HUES6 (cell line): Measurements from ENCODE around the gene SPDYE18.
"Not testable (repeated sequence)": the region's sequence is repeated elsewhere in the genome, so short reads cannot be mapped to it uniquely, and the experiment has no call there.

Source experiments
- H3K27ac ChIP-seq: 2 replicates; pipeline ENCODE4 v1.7.0; 2013; ENCODE audit warnings: low read depth, mild to moderate bottlenecking, low read length, inconsistent platforms
- H3K27me3 ChIP-seq: 2 replicates; pipeline ENCODE4 v1.6.1; 2013; ENCODE audit warnings: low read length; ENCODE audit not compliant: control insufficient read depth, insufficient read depth
- H3K36me3 ChIP-seq: 2 replicates; pipeline ENCODE4 v1.6.1; 2013; ENCODE audit warnings: low read length; ENCODE audit not compliant: control insufficient read depth, insufficient read depth
- H3K4me1 ChIP-seq: 2 replicates; pipeline ENCODE4 v1.6.1; 2013; ENCODE audit warnings: low read length; ENCODE audit not compliant: control insufficient read depth, insufficient read depth
- H3K4me3 ChIP-seq: 2 replicates; pipeline ENCODE4 v1.5.1; 2013; ENCODE audit warnings: low read depth, low read length
- H3K9ac ChIP-seq: one replicate; pipeline ENCODE4 v1.6.1; 2013; ENCODE audit warnings: mild to moderate bottlenecking, low read length
- H3K9me3 ChIP-seq: 2 replicates; pipeline ENCODE4 v1.6.1; 2013; ENCODE audit warnings: low read depth, low read length; ENCODE audit not compliant: control insufficient read depth, insufficient read depth

Gene SPDYE18, protein sequence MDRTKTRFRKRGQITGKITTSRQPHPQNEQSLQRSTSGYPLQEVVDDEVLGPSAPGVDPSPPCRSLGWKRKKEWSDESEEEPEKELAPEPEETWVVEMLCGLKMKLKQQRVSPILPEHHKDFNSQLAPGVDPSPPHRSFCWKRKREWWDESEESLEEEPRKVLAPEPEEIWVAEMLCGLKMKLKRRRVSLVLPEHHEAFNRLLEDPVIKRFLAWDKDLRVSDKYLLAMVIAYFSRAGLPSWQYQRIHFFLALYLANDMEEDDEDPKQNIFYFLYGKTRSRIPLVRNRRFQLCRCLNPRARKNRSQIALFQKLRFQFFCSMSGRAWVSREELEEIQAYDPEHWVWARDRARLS

DNA sequence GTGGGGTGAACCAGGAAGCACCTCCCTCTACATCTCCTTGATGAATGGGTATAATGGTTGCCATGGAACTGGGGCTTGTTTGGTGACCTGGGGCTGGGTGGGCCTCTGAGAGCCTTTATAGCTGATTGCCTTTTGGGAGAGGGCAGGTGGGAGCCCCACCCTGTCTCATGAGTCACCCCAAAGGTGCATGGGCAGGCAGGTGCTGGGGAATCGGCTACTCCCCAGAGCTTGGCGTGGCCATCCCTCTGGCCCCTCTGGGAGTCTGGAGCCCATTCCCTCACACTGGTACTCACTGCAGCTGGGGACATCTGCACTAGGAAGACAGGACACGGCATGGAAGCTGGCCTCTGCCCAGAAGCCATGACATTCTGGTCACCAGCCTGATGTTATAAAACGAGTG, at the start of gene SPDYE18:
Gene SPDYE18 (minus strand): TSS at position 2 of the 400 bp plus-strand sequence. CDS start 2,046 bp downstream, outside the sequence.
- H3K9ac ChIP-seq, H3K4me3 ChIP-seq, H3K27me3 ChIP-seq, H3K4me1 ChIP-seq, H3K27ac ChIP-seq, H3K36me3 ChIP-seq, H3K9me3 ChIP-seq: not testable (repeated sequence)

DNA sequence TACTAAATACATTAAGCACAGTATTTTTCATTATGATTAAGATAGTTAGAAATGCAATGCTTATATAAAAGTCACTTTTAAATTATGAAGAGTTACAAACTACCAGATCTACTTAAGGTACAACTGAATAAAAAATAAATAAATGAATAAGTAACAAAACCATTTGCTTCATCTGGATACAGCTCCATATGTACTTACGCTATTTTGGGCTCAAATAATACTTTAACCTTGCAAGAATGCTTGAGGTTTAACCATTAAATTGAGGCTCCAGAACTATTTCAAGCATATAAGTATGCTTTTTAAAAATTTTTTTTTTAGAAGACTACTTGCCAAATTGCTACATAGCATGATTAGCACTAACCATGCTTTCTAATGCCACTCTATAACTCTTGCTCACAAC, 46.0 kb upstream of the SPDYE18 start:
- not testable (repeated sequence) for H3K4me1 ChIP-seq, H3K4me3 ChIP-seq, H3K36me3 ChIP-seq, H3K9me3 ChIP-seq, H3K27me3 ChIP-seq, H3K27ac ChIP-seq, H3K9ac ChIP-seq

DNA sequence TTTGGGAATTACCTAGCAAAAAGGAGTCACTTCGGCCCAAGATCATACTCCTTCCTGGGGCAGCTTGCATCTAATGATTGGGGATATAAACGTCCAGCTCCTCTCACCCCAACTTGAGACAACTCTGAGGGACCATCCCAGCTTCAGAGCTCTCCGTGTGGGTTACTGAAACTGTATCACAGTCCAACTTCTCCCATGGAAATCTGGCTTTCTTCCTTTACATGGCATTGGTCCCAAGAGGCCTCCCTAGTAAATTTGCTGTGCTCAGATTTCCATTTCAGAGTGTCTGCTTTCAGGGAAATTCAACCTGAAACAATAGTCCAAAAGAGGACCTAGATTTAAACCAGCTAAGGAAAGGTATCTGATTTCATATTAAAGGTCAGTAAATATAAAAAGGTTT, 45.3 kb upstream of the SPDYE18 start:
- H3K27me3 ChIP-seq, H3K9me3 ChIP-seq, H3K9ac ChIP-seq, H3K27ac ChIP-seq, H3K4me3 ChIP-seq, H3K36me3 ChIP-seq, H3K4me1 ChIP-seq: not testable (repeated sequence)

DNA sequence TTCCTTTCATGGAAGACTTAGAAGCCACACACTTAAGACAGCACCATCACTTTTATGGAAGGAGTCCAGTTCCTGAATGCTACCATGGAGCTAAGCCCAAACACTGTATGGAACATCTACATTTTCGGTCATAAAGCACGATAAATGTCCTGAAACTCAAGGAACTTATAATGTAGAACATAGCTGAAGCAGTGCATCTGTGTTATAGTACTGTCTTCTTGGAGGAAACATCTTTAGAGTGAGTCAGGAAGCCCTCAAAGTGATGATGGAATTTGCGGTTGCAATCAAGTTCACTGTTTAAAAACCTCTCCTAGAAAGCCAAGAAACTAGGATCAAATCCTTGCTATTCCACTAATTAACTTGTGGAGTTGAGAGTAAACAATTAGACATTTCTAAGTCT, 43.5 kb upstream of the SPDYE18 start:
- not testable (repeated sequence) for H3K4me3 ChIP-seq, H3K27ac ChIP-seq, H3K9ac ChIP-seq, H3K27me3 ChIP-seq, H3K9me3 ChIP-seq, H3K4me1 ChIP-seq, H3K36me3 ChIP-seq

DNA sequence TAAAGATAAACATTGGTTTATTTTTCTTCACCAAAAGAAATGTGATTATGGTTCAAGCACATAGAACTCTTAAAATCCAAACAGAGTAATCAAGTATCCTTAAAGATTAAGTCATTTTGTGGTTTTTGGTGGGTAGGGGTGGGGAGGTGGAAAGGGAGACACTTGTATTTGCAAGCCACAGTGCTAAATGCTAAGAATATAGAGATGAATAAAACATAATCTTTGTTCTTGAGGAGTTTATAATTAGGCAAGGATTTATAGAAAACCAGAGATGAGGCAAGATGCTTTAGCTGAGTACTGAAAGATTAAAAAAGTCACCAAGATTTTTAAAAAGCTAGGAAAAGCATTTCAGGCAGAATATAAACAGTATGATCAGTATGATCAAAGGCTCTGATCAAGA, 40.3 kb upstream of the SPDYE18 start:
- H3K9me3 ChIP-seq = not testable (repeated sequence)

DNA sequence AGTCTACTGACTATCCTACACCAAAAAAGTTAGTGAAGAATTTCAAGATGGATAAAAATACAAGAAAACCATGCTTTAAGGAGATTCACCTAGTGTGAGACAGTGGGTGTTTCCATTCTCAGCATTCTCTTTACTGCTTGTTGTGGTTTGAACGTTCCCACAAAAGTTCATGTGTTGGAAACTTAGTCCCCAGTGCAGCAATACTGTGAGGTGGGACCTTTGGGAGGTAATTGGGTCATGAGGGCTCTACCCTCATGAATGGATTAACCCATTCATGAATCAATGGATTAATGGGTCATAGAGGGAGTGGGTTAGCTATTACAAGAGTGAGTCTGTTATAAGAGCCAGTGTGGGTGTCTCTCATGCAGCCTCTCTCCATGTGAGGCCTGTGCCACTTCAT, 38.8 kb upstream of the SPDYE18 start:
- H3K4me3 ChIP-seq, H3K9me3 ChIP-seq, H3K36me3 ChIP-seq, H3K4me1 ChIP-seq, H3K27ac ChIP-seq, H3K27me3 ChIP-seq, H3K9ac ChIP-seq: not testable (repeated sequence)

More for the DNA sequence above, 40.3 kb upstream of the SPDYE18 start:
- not testable (repeated sequence) for H3K4me3 ChIP-seq, H3K27ac ChIP-seq, H3K36me3 ChIP-seq, H3K4me1 ChIP-seq, H3K9ac ChIP-seq, H3K27me3 ChIP-seq

DNA sequence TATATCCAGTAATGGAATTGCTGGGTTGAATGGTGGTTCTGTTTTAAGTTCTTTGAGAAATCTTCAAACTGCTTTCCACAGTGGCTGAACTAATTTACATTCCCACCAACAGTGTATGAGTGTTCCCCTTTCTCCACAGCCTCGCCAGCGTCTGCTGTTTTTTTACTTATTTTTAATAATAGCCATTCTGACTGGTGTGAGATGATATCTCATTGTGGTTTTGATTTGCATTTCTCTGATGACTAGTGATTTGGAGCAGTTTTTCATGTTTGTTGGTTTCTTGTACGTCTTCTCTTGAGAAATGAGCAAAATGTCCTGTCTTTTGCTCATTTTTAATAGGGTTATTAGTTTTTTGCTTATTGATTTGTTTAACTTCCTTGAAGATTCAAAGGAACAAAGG, 38.1 kb upstream of the SPDYE18 start:
- H3K9me3 ChIP-seq, H3K27me3 ChIP-seq: not testable (repeated sequence)

DNA sequence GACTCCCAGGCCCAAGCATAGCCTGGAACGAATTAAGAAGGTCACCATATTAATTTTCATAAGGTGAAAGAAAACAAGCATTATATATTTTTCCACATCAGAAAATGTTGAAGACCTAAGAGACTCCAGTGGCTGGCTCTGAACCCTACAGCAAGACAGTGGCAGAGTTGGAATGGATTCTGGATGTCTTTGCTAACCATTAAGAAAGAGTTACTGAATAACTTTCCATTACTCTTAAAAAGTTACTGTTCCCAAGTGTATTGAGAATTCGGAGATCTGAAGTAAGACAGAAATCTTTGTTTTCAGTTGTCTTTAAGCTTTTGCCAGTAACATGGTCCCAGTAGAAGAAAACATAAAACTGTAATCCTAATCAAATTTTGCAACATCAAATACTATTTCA, 29.9 kb upstream of the SPDYE18 start:
- not testable (repeated sequence) for H3K9ac ChIP-seq, H3K36me3 ChIP-seq, H3K4me1 ChIP-seq, H3K9me3 ChIP-seq, H3K27me3 ChIP-seq, H3K27ac ChIP-seq, H3K4me3 ChIP-seq

More for the DNA sequence above, 38.1 kb upstream of the SPDYE18 start:
- H3K27ac ChIP-seq, H3K4me1 ChIP-seq, H3K36me3 ChIP-seq, H3K4me3 ChIP-seq, H3K9ac ChIP-seq: not testable (repeated sequence)

DNA sequence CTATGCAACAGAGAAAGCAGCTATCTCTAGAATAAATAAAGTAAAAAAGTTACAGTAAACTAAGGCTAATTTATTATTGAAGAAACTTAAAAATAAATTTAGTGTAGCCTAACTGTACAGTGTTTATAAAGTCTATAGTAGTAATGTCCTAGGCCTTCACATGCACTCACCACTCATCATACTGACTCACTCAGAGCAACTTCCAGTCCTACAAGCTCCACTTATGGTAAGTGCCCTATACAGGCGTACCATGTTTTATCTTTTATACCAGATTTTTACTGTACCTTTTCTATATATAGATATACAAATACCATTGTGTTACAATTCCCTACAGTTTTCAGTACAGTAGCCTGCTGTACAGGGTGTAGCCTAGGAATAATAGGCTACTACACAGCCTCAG, 19.8 kb upstream of the SPDYE18 start:
- not testable (repeated sequence) for H3K9ac ChIP-seq, H3K36me3 ChIP-seq, H3K27ac ChIP-seq, H3K4me3 ChIP-seq, H3K9me3 ChIP-seq, H3K4me1 ChIP-seq, H3K27me3 ChIP-seq

DNA sequence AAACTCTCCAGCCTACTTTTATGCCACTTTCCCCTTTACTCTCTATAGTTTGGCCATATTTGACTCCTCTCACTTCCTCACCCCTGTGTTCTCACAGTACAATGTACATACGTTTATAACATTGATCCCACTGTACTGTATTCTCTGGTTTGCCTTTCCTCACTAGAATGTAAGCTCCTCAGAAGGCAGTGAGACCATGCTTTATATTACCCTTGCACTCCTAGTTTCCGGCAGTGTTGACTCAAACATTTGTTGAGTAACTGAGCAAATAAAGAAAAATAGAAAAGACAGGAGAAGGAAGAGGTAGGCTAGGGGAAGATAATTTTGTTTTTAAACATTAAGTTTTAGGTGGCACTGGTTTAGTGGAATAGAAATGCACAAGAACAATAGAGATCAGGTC, 17.9 kb upstream of the SPDYE18 start:
- not testable (repeated sequence) for H3K4me3 ChIP-seq, H3K9me3 ChIP-seq, H3K4me1 ChIP-seq, H3K27me3 ChIP-seq, H3K9ac ChIP-seq, H3K27ac ChIP-seq, H3K36me3 ChIP-seq

DNA sequence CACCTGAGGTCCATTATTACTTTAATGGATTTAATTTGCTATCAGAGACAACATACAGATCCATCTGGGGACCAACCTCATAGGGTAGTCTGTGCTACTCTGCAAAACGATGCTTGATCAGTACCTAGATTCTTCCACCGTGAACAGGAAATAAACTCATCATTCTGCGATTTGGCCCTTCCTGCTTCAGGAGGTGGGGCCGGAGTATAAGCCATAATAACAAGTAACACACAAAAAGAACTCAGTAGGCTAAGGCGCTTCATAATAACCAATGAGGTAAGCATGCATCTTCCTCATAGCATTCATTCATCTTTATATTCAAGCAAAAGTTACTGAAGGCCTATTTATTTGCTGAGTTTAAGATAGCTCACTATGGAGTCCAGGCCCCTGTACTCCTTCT, 17.3 kb upstream of the SPDYE18 start:
- H3K4me1 ChIP-seq, H3K9ac ChIP-seq, H3K36me3 ChIP-seq, H3K27ac ChIP-seq, H3K27me3 ChIP-seq, H3K4me3 ChIP-seq, H3K9me3 ChIP-seq: not testable (repeated sequence)

DNA sequence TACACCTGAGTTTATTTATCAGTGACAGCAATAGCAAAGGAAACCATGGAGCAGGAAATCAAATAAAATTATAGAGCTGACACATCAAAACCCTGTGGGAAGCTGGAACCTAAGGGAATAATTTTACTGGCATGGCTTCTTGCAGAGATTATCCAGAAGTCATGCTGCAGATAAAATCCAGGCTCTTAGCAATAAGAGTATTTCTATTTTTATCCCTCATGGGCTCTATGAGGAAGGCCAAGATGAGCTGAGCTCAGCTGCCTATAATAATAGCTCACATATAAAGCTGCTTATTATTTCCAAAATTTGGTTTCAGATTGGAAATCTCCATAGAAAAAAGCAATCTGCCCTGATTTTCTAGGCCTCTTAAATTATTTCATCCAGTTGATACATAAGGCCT, 16.8 kb upstream of the SPDYE18 start:
- not testable (repeated sequence) for H3K4me1 ChIP-seq, H3K27ac ChIP-seq, H3K9ac ChIP-seq, H3K36me3 ChIP-seq, H3K4me3 ChIP-seq, H3K9me3 ChIP-seq, H3K27me3 ChIP-seq
